ENCODE measurements around the gene RAB11FIP3. TPM values are rescaled to one million over a fixed set of nuclear protein-coding genes. Genes with fewer than 3 reads are reported as not detected.

RAB11FIP3 gene
- total and polyA plus RNA-seq, 2 of the 13 experiments (the other 11 are each of a cell fraction or from before 2014, with no cell fraction given) = 34.3 to 57.6 TPM

GRCh38 chr16:502179-502943 lies 76.9 kb downstream of the RAB11FIP3 start (continued):
- TF ChIP-seq CTCF (CRISPR knock-in tag; IDR thresholded peaks at IDR 0.05) = 0 out of 2 replicates have a peak, but pooled peaks have one; percentile 23
- no peak for TF ChIP-seq ZXDC (CRISPR knock-in tag; IDR thresholded peaks at IDR 0.05)
- no peak for TF ChIP-seq HMG20B (CRISPR knock-in tag; conservative IDR thresholded peaks at IDR 0.05)
- TF ChIP-seq ZBTB33 (CRISPR knock-in tag; IDR thresholded peaks at IDR 0.05) = peak; percentile 67
- no peak for TF ChIP-seq ARID3A (IDR thresholded peaks at IDR 0.05; ENCODE audit: low read depth, low read length)
- TF ChIP-seq U2AF1 (optimal IDR thresholded peaks at IDR 0.05; ENCODE audit: low read depth, low read length) = no peak
- no peak for TF ChIP-seq CEBPZ (IDR thresholded peaks at IDR 0.05; ENCODE audit: low read length)
- 0 out of 2 replicates have a peak, but pooled peaks have one; percentile 58 for TF ChIP-seq ZBTB25 (CRISPR knock-in tag; IDR thresholded peaks at IDR 0.05)
- peak; percentile 31 for TF ChIP-seq IKZF4 (CRISPR knock-in tag; IDR thresholded peaks at IDR 0.05; ENCODE audit: borderline replicate concordance, low read depth, not compliant biosample characterization)
- TF ChIP-seq ZNF124 (CRISPR knock-in tag; IDR thresholded peaks at IDR 0.05) = no peak
- TF ChIP-seq ADNP (CRISPR knock-in tag; IDR thresholded peaks at IDR 0.05) = no peak
- TF ChIP-seq ZNF784 (CRISPR knock-in tag; IDR thresholded peaks at IDR 0.05; ENCODE audit: borderline replicate concordance) = no peak
